ENCODE results near the gene JAZF1. TPM values are rescaled to one million over a fixed set of nuclear protein-coding genes. Genes with fewer than 3 reads are reported as not detected.

Gene JAZF1
- total and polyA plus RNA-seq, 5 donors from 2014 or later: 6.4 to 30.7 (median 7.6) TPM

DNA sequence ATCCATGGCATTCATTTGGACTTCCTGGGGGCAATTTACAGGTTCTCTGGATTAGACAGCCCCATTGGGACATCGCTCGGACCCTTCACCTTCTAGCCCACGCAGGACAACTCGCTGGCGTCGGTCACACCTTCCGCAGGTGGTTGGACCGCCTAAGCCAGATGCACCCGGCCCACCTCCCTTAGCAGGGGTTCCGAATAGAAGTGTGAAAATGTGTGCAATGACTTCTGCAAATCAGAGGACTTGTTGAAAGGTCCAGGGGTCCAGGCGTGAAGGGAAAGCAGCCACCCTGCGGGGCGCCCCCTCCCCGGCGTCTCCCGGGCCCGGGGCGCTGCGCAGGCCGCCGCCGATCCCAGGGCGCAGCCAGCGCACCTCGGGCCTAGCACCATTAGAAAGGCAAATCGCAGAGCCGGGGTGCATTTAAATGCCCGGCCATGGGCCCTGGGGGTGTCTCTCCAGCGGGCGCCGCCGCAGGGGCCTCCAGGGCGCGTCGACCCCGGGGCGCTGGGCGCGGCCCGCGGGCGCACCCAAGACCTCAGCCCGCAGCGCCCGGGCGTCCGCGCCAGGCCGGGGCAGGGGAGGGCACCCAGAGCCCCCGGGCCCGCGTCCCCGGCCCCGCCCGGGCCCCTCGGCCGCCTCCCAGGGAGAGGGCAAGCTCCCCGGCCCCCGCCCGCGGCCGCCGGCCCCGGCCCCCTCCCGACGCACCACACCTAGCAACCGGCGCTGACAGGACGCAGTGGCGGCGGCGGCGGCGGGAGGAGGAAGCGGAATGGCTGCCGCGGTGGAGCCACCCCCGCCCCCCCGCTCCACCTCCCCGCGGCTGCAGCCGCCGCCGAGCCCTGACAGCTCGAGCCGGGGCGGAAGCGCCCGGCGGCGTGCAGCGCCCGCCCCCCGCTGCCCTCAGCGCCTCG, 1.2 kb downstream of the JAZF1 start:
- peaks cover 17% of the 10 kb centered on the region for H3K4me1 ChIP-seq (ENCODE audit: control insufficient read depth, insufficient read depth, low read length, poor library complexity, severe bottlenecking)

DNA sequence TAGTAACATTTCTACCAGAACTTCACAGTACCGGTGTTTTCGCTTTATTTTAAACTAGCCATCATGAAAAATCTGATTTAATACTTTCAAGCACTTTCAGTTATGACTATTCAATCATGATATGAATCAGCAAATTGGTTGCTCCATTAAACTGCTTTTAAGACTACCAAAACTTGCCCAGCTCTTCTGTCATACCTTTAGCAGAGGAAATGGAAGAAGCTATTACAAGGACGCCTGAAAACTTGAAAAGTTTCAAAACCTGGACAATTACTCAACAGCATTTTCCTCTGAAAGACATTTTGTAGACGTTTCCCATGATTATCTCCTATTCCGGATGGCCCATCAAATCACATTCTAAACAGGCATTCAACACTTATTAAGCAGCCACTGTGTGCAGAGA, 2.0 kb downstream of the JAZF1 start:
- ATAC-seq (ENCODE audit: low read depth in 2 of 2) (no peak), DNase-seq (peak in 2 of 3 donors; percentile 24 to 55)
- Mint-ChIP-seq H3K27me3 (no peaks in the 10 kb centered on the region), H3K36me3 (no peaks in the 10 kb centered on the region), H3K4me1 (peaks cover 36 to 62% (median 47%) of the 10 kb centered on the region in 4 donors), H3K4me3 (peak overlapping the region; percentile 86 to 99 (median 90)), H3K9me3 (no peaks in the 10 kb centered on the region), H3K27ac (peak overlapping the region; percentile 39 to 93 (median 85))
- peak overlapping the region; percentile 59 for H3K27ac ChIP-seq (ENCODE audit: insufficient read depth, low read length, poor library complexity, severe bottlenecking)
- peak overlapping the region; percentile 80 for H3K4me3 ChIP-seq (ENCODE audit: low read depth, low read length)
- no peaks in the 10 kb centered on the region for H3K9me3 ChIP-seq (ENCODE audit: control insufficient read depth in 2 of 2, low read length in 2 of 2)
- H3K4me1 ChIP-seq (ENCODE audit: control insufficient read depth, insufficient read depth, low read length, poor library complexity, severe bottlenecking): peaks cover 23% of the 10 kb centered on the region
- H3K27me3 ChIP-seq (ENCODE audit: control insufficient read depth, insufficient read depth, low read length): no peaks in the 10 kb centered on the region
- H3K36me3 ChIP-seq (ENCODE audit: control insufficient read depth, insufficient read depth, low read length): no peaks in the 10 kb centered on the region

More for the DNA sequence above, 1.2 kb downstream of the JAZF1 start:
- DNase-seq (peak; percentile 71 to 82 (median 75)), ATAC-seq (ENCODE audit: low read depth in 2 of 2) (peak; percentile 78 to 81)
- H3K36me3 ChIP-seq (ENCODE audit: control insufficient read depth, insufficient read depth, low read length): no peaks in the 10 kb centered on the region
- peaks cover 31 to 55% (median 41%) of the 10 kb centered on the region in 4 donors for H3K4me1 Mint-ChIP-seq
- peak overlapping the region; percentile 59 for H3K27ac ChIP-seq (ENCODE audit: insufficient read depth, low read length, poor library complexity, severe bottlenecking)
- no peaks in the 10 kb centered on the region for H3K9me3 ChIP-seq (ENCODE audit: control insufficient read depth in 2 of 2, low read length in 2 of 2)
- peak overlapping the region; percentile 80 for H3K4me3 ChIP-seq (ENCODE audit: low read depth, low read length)
- H3K27me3 ChIP-seq (ENCODE audit: control insufficient read depth, insufficient read depth, low read length): no peaks in the 10 kb centered on the region
- H3K4me3 Mint-ChIP-seq: peak overlapping the region; percentile 86 to 99 (median 90)
- no peaks in the 10 kb centered on the region for H3K27me3 Mint-ChIP-seq
- peak overlapping the region; percentile 39 to 93 (median 85) for H3K27ac Mint-ChIP-seq
- no peaks in the 10 kb centered on the region for H3K36me3 Mint-ChIP-seq
- H3K9me3 Mint-ChIP-seq: no peaks in the 10 kb centered on the region

DNA sequence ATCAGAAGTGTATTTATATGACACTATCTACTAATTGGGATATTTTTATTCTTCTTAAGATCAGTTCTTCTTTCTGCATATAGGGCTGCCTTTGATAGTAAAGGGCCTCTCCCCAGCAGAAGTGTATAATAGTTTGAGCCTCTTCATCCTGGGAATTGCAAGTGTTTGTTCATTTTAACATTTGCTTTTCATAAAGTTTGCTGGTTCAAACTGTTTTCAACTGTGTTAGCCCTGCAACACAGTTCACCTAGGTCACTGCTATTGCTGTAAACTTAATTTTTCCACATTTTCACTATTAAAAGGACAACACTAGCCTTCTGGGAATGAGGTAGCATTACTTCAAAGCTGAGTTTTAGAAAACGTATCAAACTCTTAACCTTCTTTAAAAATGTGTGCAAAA, 2.8 kb downstream of the JAZF1 start:
- Histone ChIP-seq H3K27ac (ENCODE audit: insufficient read depth, low read length, poor library complexity, severe bottlenecking) (no peak overlapping the region), H3K9me3 (ENCODE audit: control insufficient read depth in 2 of 2, low read length in 2 of 2) (no peaks in the 10 kb centered on the region), H3K4me1 (ENCODE audit: control insufficient read depth, insufficient read depth, low read length, poor library complexity, severe bottlenecking) (peaks cover 25% of the 10 kb centered on the region), H3K36me3 (ENCODE audit: control insufficient read depth, insufficient read depth, low read length) (no peaks in the 10 kb centered on the region), H3K4me3 (ENCODE audit: low read depth, low read length) (peak overlapping the region; percentile 10), H3K27me3 (ENCODE audit: control insufficient read depth, insufficient read depth, low read length) (no peaks in the 10 kb centered on the region)
- Mint-ChIP-seq H3K4me3 (peak overlapping the region in 2 of 4 donors; percentile 55 to 73), H3K27ac (peak overlapping the region in 1 of 3 donors; percentile 82), H3K27me3 (no peaks in the 10 kb centered on the region), H3K4me1 (peaks cover 37 to 62% (median 50%) of the 10 kb centered on the region in 4 donors), H3K36me3 (no peaks in the 10 kb centered on the region), H3K9me3 (no peaks in the 10 kb centered on the region)
- ATAC-seq (ENCODE audit: low read depth in 2 of 2) (no peak), DNase-seq (no peak)

DNA sequence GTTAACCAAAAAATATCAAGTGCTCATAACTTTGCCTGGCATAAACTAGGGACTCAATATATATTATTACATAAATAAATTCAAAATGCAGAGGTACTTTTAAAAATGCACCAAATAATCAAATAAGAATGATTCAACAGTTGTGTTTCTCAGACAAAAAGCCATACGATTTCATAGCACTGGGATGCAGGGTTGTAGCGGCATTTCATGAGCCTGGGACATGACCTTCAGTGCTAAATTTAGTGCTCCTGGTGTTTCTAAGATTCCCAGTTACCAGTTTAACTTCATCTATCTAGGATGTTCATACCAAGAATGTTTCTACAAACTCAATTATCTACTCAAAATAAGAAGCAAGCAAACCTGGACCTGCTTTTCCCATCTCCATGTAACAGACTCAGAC, 4.0 kb downstream of the JAZF1 start:
- Histone ChIP-seq H3K27me3 (ENCODE audit: control insufficient read depth, insufficient read depth, low read length) (no peaks in the 10 kb centered on the region), H3K27ac (ENCODE audit: insufficient read depth, low read length, poor library complexity, severe bottlenecking) (no peak overlapping the region), H3K4me1 (ENCODE audit: control insufficient read depth, insufficient read depth, low read length, poor library complexity, severe bottlenecking) (peaks cover 25% of the 10 kb centered on the region), H3K36me3 (ENCODE audit: control insufficient read depth, insufficient read depth, low read length) (no peaks in the 10 kb centered on the region), H3K4me3 (ENCODE audit: low read depth, low read length) (no peak overlapping the region), H3K9me3 (ENCODE audit: control insufficient read depth in 2 of 2, low read length in 2 of 2) (no peaks in the 10 kb centered on the region)
- Mint-ChIP-seq H3K4me1 (peaks cover 42 to 62% (median 50%) of the 10 kb centered on the region in 4 donors), H3K36me3 (no peaks in the 10 kb centered on the region), H3K4me3 (peak overlapping the region in 3 of 4 donors; percentile 5 to 84 (median 73)), H3K27ac (peak overlapping the region; percentile 61 to 84 (median 82)), H3K27me3 (no peaks in the 10 kb centered on the region), H3K9me3 (no peaks in the 10 kb centered on the region)
- DNase-seq (no peak), ATAC-seq (ENCODE audit: low read depth in 2 of 2) (no peak)

DNA sequence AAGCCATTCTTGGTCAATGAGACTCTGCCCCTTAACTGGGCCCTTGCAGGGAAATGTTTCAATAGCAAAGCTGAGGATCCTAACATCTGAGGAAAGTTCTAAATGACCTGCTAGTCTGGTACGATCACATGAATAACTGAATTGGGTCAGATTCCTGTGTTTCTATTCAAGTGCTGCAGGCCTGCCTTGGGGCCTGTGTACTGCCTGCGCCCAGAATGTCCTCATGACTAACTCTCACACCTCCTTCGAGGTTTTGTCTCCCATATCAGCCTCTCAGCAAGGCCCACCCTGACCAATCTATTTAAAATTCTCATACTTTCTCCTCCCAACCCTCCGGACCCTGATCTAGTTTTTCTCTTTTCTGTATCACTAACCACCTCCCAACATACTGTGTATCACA, 4.4 kb downstream of the JAZF1 start:
- Mint-ChIP-seq H3K27me3 (no peaks in the 10 kb centered on the region), H3K4me1 (peaks cover 42 to 63% (median 49%) of the 10 kb centered on the region in 4 donors), H3K4me3 (peak overlapping the region; percentile 1 to 73 (median 20)), H3K36me3 (no peaks in the 10 kb centered on the region), H3K27ac (peak overlapping the region; percentile 61 to 84 (median 82)), H3K9me3 (no peaks in the 10 kb centered on the region)
- no peaks in the 10 kb centered on the region for H3K27me3 ChIP-seq (ENCODE audit: control insufficient read depth, insufficient read depth, low read length)
- peaks cover 25% of the 10 kb centered on the region for H3K4me1 ChIP-seq (ENCODE audit: control insufficient read depth, insufficient read depth, low read length, poor library complexity, severe bottlenecking)
- ATAC-seq (ENCODE audit: low read depth in 2 of 2) (no peak), DNase-seq (no peak)
- H3K27ac ChIP-seq (ENCODE audit: insufficient read depth, low read length, poor library complexity, severe bottlenecking): no peak overlapping the region
- H3K4me3 ChIP-seq (ENCODE audit: low read depth, low read length): no peak overlapping the region
- H3K36me3 ChIP-seq (ENCODE audit: control insufficient read depth, insufficient read depth, low read length): no peaks in the 10 kb centered on the region
- H3K9me3 ChIP-seq (ENCODE audit: control insufficient read depth in 2 of 2, low read length in 2 of 2): no peaks in the 10 kb centered on the region

DNA sequence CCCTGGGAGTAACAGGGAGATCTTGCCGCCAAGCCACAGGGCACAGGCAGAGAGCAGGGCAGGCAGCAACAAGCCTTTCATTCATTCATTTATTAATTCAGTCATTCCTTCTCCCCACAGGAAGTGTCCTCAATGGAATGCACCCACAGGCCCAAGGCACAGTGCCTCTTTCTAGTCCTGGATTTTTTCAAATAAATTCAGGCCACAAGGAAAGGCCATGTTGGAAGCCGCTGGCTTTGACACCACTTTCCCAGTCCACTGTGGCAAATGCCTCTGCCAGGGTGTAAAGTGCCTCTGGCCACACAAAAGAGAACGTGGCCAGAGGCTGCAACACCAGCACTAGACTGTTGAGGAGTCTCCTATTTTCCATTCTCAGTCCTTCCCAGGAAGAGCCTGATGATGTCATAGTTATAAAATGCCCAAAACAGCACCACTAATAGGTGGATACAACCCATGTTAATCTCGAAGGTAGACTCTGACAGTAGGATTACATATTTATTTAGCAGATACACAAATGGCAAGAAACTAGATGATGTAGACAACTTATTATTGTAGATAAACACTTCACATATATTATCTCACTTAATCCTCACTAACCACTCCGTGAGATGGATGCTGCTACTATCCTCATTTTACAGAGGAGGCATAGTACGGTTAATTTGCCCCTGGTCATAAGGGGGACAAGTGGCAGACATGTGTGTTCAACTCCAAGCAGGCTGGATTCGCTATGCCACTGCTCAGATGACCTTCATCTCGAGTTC, 5.5 kb downstream of the JAZF1 start:
- ATAC-seq (ENCODE audit: low read depth in 2 of 2) (no peak), DNase-seq (no peak)
- Mint-ChIP-seq H3K36me3 (no peaks in the 10 kb centered on the region), H3K4me1 (peaks cover 38 to 66% (median 49%) of the 10 kb centered on the region in 4 donors), H3K27me3 (no peaks in the 10 kb centered on the region), H3K4me3 (peak overlapping the region in 3 of 4 donors; percentile 45 to 78 (median 48)), H3K9me3 (no peaks in the 10 kb centered on the region), H3K27ac (peak overlapping the region; percentile 82 to 89 (median 88))
- Histone ChIP-seq H3K4me3 (ENCODE audit: low read depth, low read length) (no peak overlapping the region), H3K36me3 (ENCODE audit: control insufficient read depth, insufficient read depth, low read length) (peaks cover 3% of the 10 kb centered on the region), H3K4me1 (ENCODE audit: control insufficient read depth, insufficient read depth, low read length, poor library complexity, severe bottlenecking) (peaks cover 25% of the 10 kb centered on the region), H3K9me3 (ENCODE audit: control insufficient read depth in 2 of 2, low read length in 2 of 2) (no peaks in the 10 kb centered on the region), H3K27ac (ENCODE audit: insufficient read depth, low read length, poor library complexity, severe bottlenecking) (peak overlapping the region; percentile 25), H3K27me3 (ENCODE audit: control insufficient read depth, insufficient read depth, low read length) (no peaks in the 10 kb centered on the region)

DNA sequence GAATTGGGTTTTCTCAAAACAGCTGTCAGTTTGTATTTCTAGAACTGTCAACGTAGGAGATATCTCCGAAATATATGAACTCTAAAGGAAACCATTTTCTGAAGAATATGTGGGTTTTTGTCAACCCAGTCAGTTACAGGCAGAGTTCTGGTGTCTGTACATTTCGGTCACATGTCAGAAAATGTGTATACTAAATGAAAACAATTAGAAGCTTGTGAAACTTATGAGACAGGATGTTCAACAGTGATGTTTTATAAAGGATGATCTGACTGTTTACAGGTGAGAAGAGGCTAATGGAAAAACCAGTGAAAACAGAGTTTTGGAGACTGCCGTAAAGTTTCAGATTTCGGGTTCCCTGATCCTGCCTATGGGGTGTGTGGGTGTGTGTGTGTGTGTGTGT, 6.2 kb downstream of the JAZF1 start:
- H3K4me1 ChIP-seq (ENCODE audit: control insufficient read depth, insufficient read depth, low read length, poor library complexity, severe bottlenecking): peaks cover 26% of the 10 kb centered on the region
- Mint-ChIP-seq H3K27me3 (no peaks in the 10 kb centered on the region), H3K4me1 (peaks cover 38 to 70% (median 49%) of the 10 kb centered on the region in 4 donors), H3K36me3 (no peaks in the 10 kb centered on the region), H3K4me3 (peak overlapping the region; percentile 45 to 78 (median 50)), H3K27ac (peak overlapping the region; percentile 82 to 89 (median 88)), H3K9me3 (no peaks in the 10 kb centered on the region)
- no peak overlapping the region for H3K27ac ChIP-seq (ENCODE audit: insufficient read depth, low read length, poor library complexity, severe bottlenecking)
- H3K4me3 ChIP-seq (ENCODE audit: low read depth, low read length): peak overlapping the region; percentile 9
- ATAC-seq (ENCODE audit: low read depth in 2 of 2) (peak; percentile 63), DNase-seq (peak in 2 of 3 donors; percentile 29 to 40)
- H3K36me3 ChIP-seq (ENCODE audit: control insufficient read depth, insufficient read depth, low read length): peaks cover 5% of the 10 kb centered on the region
- no peaks in the 10 kb centered on the region for H3K27me3 ChIP-seq (ENCODE audit: control insufficient read depth, insufficient read depth, low read length)
- no peaks in the 10 kb centered on the region for H3K9me3 ChIP-seq (ENCODE audit: control insufficient read depth in 2 of 2, low read length in 2 of 2)

Measured in CD4-positive, CD25-positive, alpha-beta regulatory T cell (primary cell).